ENCODE results near the gene LRRC45.
A peak's percentile ranks its signal among the peaks of the same experiment; 100 is the strongest.

LRRC45 gene

GRCh38 chr17:82008258-82008940, 14.7 kb upstream of the LRRC45 start:
- no peak for DNase-seq

DNA sequence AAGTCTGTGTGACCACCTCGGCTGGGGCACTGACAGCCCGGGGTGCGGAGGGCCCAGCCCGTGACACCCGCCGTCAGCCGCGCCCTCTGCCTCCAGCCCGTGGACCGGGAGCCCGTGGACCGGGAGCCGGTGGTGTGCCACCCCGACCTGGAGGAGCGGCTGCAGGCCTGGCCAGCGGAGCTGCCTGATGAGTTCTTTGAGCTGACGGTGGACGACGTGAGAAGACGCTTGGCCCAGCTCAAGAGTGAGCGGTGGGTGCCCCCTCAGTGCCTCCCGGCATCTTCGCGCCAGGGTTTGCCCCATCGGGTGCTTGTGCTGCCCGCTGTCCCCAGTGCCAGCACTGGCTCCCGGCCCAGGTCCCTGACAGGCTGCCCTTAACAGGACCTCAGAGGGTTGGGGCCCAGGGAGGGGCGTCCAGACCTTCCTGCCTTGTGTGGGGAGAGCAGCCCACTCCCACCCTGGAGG, 14.1 kb upstream of the LRRC45 start:
- DNase-seq, result no peak

GRCh38 chr17:82009413-82009812, 13.7 kb upstream of the LRRC45 start:
- DNase-seq, result no peak

GRCh38 chr17:82010575-82011525, 12.3 kb upstream of the LRRC45 start:
- DNase-seq, result no peak

DNA sequence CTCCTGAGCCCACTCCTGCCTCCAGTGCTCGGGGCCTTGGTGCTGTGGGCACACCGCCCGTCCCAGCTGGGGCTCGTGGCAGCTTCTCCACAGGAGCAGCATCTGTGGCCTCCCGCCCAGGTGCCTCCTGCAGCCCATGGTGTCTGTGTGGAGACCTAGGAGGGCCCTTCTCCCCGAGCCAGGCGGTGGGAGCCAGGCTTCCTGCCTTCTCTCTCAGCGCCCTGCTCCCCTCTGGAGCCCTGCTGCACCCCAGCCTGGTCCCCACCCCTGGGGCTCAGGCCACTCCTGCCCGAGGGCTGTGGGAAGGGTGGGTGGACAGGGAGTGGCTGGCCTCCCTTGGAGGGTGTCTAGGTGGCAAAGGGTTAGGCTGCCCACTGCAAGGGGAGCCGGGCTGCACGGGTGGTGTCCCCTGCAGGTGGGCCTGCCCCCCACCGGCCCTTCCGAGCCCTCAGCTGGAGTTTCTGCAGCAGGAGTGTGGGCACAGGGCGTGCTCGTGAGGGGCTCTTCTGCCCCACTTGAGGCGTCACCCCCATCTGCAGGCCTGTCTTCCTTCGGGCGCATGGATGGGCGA, 11.4 kb upstream of the LRRC45 start:
- DNase-seq, result no peak

GRCh38 chr17:82012261-82012639, 10.9 kb upstream of the LRRC45 start:
- no peak for DNase-seq

- no peak for DNase-seq
These were observed 10.3 kb upstream of the LRRC45 start for GRCh38 chr17:82012640-82013295.

- no peak for DNase-seq
These were observed 9.8 kb upstream of the LRRC45 start for GRCh38 chr17:82013341-82013740.

- no peak for DNase-seq
These were observed 9.3 kb upstream of the LRRC45 start for GRCh38 chr17:82013772-82014321.

GRCh38 chr17:82014432-82014831, 8.7 kb upstream of the LRRC45 start:
- DNase-seq, result no peak

- DNase-seq, result no peak
These were observed 8.2 kb upstream of the LRRC45 start for GRCh38 chr17:82014971-82015310.

DNA sequence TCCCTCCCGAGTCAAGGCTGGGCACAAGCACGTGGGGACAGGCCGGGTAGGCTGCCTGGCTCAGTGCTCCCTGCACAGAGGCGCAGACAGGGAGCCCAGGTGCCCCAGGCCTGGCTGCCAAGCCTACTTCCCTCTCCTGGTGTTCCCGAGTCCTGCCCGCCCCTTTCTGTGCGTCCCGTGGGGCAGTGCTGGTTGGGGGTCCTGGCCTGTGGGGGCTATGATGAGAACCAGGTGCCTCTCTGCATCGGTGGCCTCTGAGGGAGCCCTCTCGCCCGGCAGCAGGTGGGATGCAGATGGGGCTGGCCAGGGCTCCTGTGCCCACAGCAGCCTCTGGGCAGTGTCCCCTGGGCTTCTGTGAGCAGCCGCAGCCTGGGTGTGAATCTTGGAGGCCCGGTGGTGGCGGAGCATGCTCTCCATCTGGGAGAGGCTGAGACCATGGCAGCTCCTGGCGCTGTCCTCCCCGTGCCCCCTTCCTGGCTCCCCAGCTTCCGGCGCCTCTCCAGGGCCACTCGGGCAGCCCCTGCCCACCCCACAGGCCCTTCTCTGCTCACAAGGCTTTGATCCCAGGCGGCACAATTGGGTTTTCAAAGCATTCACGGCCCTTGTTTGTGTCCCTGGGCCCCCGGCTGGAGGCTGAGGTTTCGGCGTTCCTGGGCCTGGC, 7.7 kb upstream of the LRRC45 start:
- no peak for DNase-seq

DNA sequence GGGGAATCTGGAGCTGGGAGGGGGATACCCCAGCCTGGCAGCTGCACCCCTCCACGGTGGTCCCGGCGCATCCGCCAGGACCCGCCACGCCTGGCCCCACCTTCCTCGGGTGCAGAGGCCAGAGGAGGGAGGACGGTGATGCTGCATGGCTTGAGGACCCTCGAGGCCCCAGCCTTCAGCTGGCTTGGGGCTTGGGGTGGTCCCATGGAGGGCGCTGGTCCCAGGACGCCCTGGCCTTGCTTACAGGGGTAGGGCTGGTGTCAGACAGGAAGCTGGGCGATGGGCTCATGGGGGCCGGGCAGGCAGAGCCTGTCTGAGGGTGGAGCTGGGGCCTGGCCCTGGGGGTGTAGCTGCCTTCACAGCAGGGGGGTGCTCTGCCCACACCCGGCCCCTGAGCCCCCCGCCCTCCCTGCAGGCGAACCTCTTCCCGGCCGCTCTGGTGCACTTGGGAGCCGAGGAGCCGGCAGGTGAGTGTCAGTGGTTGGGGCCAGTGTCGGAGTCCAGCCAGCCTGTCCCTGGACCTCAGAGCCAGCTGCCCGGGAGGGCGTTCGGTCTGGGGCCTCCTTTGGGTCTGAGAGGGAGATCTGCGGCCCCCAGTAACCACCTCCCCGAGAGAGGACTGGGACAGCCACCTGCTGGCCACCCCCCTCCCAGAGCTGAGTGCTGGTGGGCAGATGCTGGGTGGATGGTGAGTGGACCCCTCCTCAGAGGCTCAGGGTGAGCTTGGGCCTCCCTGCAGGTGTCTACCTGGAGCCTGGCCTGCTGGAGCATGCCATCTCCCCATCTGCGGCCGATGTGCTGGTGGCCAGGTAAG, 6.8 kb upstream of the LRRC45 start:
- no peak for DNase-seq

- DNase-seq, result no peak
These were observed 6.1 kb upstream of the LRRC45 start for GRCh38 chr17:82016875-82017459.

DNA sequence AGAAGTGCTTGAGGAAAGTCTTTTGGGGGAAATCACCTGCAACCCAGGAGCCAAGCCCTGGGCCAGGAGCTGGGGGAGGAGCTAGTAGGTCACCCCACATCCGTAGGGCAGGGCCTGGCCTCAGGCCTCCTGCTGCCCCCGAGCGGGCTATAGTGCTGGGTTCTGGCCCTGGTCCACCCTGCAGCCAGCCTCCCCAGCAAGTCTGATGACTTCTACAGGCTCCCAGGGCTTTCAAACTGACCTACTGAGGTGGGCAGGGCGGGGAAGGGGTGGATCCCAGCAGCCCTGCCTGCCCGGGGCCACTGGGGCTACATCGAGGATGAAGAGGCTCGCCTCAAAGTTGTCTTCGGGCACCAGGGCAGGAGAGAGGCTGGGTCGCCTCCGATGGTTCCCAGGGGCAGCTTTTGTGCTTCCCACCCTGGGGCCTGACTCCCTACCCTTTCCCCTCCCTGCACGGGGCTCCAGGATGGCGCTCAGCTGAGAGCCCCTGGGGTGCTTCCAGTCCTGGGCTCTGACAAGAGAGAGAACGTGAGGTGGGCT, 5.4 kb upstream of the LRRC45 start:
- DNase-seq, result no peak

DNA sequence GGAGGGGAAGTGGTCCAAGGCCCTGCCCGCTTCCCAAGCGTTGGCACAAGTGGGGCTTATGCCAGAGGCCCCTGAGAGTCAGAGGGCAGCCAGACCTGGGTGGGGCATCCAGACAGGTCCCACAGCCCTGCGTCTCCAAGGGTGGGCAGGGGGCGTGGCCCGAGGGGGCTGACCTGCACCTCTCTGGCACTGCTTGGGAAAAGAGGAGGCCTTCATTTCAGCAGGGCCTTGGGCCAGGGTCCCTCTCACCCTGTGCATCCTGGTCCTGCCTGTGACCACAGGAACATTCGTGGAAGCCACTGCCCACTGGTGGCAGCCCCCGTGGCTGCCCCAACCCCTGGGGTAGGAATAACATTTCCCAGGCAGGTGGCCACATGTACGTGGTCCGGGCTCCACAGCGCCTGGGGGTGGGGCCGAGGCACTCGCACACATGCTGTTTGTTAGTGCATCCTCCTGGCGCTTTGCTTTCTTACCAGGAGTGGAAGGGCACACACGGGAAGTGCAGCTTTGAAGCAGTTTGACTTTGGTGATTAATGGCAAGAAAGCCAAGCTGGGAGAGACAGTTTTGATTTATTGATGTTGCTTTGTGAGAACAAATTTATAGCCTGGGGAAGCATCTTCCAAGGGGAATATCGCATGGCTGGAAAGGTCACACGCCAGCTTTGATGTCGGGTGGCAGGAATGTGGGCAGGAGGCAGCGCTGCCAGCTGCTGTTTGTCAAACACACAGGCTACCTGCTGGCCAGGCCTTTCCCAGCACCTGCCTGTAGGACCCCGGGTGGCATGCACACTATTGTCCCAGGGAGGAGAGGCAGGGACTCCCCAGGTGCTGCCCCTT, 4.7 kb upstream of the LRRC45 start:
- no peak for DNase-seq

DNA sequence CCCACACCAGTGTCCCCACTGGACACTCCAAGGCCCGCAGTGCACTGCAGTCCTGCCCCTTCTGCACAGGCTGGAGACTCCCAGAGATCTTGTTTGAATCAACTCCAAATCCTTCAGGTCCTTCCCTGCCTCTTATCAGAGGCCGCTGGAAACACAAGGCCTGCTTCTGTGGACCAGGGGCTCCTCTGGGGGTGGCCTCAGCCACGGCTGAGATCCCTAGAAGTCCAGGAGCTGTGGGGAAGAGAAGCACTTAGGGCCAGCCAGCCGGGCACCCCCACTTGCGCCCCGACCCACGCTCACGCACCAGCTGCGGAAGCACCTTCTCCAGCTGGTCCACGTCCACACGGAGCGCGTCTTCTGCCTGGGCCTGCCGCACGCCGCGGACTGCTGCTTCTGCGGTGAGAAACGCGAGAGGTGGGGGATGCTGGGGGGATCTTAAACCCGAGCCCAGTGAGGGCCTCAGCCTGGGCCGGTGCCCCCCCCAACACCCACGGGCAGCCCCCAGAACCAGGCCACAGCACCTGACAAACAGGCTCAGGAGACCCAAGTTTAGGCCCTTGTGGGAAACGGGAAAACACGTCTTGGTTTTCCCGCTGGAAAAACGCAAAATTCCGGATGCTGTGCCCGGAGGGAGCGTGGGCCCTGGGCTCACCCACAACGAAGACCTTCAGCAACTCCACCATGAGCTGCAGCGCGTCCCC, 4.0 kb upstream of the LRRC45 start:
- no peak for DNase-seq

GRCh38 chr17:82019690-82020571, 3.2 kb upstream of the LRRC45 start:
- DNase-seq, result peak; percentile 70

All from activated T-cell treated with anti-CD3 and anti-CD28 coated beads, Interleukin-2, amount 50 U/mL, for 1 hour (primary cell).